CD4-positive, alpha-beta T cell treated with Interleukin-17A for 1 hour (primary cell): Measurements from ENCODE around the gene SLC47A2.

Experiments
- DNase-seq: peaks from one replicate; pipeline ENCODE4 v3.0.0-alpha.2; 2020

The SLC47A2 gene

GRCh38 chr17:19664136-19664820 lies 52.1 kb downstream of the SLC47A2 start:
- no peak for DNase-seq

DNA sequence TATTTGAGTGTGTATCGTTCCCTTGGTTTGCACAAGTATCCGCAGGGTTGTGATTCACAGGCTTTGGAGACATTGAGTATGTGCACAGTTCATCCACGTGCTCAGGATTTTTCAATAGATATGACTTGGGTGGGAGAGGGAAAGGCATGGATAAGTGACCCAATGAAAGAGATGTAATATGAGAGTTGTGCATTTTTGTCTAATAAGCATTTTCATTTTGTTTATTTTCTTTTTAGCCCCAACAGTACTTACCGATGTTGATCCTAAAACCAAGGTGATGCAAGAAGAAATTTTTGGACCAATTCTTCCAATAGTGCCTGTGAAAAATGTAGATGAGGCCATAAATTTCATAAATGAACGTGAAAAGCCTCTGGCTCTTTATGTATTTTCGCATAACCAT lies 53.3 kb downstream of the SLC47A2 start:
- DNase-seq = no peak

GRCh38 chr17:19661121-19661520 lies 55.3 kb downstream of the SLC47A2 start:
- DNase-seq = no peak

- no peak for DNase-seq
These were observed 56.0 kb downstream of the SLC47A2 start for GRCh38 chr17:19660219-19660870.

GRCh38 chr17:19659366-19660177 lies 56.8 kb downstream of the SLC47A2 start:
- no peak for DNase-seq

DNA sequence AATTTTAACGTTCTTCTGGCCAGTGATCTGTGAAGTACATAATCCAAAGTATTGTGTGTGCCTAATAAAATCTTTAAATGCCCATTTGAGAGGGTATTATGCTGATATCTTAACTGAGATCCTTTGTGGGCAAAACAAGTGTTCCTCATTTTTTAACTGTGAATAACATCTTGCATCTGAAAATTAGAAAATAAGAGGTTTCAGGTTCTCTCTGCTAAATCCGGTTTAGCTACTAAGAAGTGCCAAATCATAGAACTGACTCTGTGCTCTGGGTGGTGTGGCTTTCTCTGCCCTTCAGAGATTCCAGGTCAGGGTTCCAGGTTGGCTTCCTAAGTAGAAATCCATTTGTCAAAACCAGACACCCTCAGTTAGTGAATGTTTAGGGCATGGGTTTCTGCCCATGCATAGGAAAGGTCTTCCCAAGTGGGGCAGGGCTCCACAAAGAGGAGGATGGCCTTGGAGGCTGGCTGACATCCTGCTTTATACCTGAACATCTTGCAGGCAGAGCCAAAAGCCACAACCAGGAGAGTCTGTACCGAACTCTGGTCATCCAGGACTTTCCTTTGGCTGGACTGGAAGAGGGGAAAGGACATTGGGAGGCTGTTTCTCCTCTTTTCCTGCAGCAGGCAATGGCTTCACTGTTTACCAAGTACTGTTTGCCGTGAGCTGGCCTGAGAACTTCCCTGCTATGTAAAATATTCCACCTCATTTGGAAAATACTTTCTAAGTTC lies 59.4 kb downstream of the SLC47A2 start:
- DNase-seq = no peak

GRCh38 chr17:19656336-19656735 lies 60.0 kb downstream of the SLC47A2 start:
- DNase-seq = no peak

GRCh38 chr17:19654896-19655295 lies 61.5 kb downstream of the SLC47A2 start:
- no peak for DNase-seq

DNA sequence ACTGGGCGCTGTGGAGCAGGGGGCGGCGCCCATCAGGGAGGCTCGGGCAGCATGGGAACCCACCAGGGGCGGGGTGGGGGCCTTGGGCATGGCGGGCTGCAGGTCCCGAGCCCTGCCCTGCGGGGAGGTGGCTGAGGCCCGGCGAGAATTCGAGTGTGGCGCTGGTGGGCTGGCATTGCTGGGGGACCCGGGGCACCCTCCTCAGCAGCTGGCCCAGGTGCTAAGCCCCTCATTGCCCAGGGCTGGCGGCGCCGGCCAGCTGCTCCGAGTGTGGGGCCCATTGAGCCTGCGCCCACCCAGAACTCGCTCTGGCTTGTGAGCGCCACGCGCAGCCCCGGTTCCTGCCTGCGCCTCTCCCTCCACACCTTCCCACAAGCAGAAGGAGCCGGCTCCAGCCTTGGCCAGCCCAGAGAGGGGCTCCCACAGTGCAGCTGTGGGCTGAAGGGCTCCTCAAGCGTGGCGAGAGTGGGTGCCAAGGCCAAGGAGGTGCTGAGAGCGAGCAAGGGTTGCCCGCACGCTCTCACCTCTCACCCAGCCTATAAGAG lies 62.0 kb downstream of the SLC47A2 start:
- DNase-seq = no peak

GRCh38 chr17:19652595-19652994 lies 63.8 kb downstream of the SLC47A2 start:
- no peak for DNase-seq

DNA sequence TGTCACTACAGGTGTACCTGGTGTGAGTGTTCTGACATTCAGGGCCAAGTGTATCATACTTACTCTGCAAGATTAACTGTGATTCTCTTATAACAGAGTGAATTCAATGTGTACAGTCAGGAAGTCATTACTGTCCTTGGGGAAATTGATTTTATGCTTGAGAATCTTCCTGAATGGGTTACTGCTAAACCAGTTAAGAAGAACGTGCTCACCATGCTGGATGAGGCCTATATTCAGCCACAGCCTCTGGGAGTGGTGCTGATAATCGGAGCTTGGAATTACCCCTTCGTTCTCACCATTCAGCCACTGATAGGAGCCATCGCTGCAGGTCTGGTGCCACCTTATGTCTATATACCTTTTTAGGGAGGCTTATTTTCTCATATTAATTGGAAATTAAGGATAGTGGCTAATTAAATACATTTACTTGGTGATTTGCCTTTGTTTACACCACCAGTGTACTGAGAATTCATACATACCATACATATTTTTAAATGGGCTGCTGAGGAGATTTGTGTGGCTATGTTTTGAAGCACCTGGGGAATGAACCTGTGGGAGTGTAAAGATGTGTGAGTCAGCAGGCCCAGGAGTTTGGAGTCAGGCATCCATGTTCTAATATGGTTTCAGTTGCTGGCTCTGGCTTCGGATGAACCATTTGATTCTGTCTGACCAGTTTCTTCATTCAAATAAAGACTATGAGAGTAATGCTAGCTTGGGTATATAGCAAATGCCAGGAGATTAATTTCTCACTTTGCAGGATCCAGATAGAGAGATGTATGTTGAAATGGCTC lies 64.7 kb downstream of the SLC47A2 start:
- DNase-seq = no peak

DNA sequence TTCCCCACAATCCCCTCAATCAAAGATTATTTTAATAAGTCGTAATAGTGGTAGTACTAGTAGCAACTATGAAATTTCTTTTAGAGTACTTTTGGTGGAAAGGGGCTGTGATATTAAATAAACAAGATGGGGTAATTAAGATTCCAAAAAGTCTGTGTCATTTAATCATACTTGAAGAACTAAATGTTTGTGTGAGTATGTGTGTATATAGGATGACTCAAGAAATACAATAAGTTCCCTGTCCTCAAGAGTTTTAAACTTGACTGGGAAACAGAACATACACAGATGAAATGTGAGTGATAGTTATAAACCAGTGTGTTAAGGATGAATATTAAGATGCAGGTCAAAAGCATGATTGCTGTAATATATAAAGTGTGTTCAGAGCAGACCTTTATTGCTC lies 65.6 kb downstream of the SLC47A2 start:
- DNase-seq = no peak

- no peak for DNase-seq
These were observed 67.2 kb downstream of the SLC47A2 start for GRCh38 chr17:19649274-19649541.

DNA sequence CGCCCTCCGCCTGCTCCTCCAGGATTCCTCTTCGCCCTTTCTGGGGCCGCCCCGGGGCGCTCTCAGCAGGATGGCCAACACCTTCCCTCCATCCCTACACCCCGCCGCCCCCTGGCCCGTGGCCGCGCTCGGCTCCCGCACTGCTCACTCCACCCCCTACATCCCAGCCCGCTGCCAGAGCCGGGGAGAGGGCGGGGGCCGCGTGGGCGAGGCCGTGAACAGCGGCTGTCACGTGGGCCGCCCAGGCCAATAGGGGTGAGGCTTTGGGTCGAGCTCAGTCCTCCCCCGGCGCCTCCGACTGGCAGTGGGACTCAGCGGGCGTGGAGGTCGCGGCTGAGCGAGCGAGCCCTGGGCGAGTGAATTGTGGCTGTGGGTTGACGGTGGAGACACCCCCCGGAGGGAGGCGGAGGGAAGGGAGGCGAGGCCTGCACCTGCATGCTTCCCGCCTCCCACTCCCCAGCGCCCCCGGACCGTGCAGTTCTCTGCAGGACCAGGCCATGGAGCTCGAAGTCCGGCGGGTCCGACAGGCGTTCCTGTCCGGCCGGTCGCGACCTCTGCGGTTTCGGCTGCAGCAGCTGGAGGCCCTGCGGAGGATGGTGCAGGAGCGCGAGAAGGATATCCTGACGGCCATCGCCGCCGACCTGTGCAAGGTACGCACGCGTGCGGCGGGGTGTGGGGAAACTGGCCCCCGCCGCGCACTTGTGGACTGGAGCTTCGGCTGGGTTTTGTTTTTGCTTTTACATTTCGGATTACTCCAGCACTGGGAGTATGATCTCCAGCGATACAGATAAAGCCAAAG lies 67.7 kb downstream of the SLC47A2 start, which contains the start of gene ALDH3A2:
Gene ALDH3A2 (plus strand): TSS at position 277 of the 799 bp plus-strand sequence. CDS start 221 bp downstream, at position 498.
- DNase-seq = peak; percentile 93

DNA sequence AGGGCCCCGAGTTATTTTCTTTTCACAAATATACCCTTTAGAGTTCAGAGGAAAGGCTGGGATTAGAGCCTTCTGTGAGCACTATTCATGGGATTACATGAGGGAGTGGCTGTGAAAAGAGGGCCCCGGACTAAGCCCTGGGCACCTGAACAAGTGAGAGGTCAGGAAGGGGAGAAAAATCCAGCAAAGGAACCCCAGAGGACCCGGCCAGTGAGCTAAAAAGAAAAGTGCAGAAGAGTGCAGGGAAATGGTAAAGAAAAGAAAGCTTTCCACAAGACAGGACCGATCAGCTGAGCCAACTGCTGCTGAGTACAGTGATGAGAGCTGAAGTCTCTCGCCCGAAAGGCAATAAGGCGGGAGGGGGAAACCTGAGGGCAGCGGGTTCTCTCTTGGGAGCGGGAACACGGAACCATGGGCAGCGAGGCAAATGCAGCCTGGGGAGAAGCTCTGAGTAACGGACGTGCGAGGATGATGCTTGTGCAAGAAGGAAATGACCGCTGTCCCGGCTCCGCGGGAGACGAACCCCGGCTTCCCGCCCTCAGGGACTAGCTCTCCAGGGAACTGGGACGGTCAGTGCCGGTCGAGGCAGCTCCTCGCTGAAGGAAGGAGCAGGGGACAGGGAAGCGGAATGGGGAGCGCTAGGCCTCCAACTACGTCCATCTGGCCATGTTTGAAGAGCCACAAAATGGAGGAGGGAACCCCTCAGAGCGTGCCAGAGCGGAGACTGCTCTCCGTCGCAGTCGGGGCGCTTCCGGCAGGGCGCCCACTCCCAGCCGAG lies 68.5 kb downstream of the SLC47A2 start:
- peak; percentile 44 for DNase-seq

- DNase-seq = no peak
These were observed 69.3 kb downstream of the SLC47A2 start for GRCh38 chr17:19646788-19647696.

- peak; percentile 67 for DNase-seq
These were observed 70.6 kb downstream of the SLC47A2 start for GRCh38 chr17:19645734-19646201.

DNA sequence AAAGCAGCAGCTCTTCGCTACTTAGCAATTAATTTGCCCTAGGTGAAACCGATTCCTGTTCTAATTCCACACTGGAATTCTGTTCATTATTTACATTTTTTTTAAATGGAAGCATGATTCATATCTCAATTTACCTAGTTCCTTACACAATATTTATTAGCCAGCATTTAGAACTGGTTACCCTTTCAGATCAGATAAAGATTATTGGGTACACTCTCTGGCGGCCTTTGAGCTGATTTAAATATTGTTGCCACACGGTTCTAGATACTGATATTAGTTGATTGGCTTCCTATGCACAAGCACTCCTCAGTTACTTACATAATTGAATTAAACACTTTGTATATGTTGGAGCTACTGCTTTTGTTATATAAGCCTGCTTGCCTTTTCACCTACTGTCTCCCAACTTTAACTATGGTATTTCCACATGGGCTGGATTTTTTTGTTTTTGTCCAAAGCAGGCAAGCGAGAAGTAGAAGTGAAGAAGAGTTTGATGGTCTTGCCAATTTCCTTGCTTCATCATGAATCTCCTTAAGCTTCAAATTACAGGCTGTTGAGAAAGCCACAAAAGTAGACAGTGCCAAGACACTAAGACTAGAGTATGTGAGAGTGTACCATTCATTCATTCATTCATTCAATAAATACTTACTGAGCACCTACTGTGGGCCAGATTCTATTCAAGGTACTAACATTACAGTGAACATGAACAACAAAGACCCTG lies 71.7 kb downstream of the SLC47A2 start:
- no peak for DNase-seq
